PC-9 (cell line): ENCODE data around the gene TBC1D2. TPM values are rescaled to one million over a fixed set of nuclear protein-coding genes. Genes with fewer than 3 reads are reported as not detected.

ENCODE experiments used
- BruUV-seq: library from RNA; stranded (reverse); fragments of 400-500 nt; replicated peaks from 2 replicates; lab custom pipeline; 2021; lab: Mats Ljungman, UMichigan
- CTCF ChIA-PET: fragments of 300-600 bp; sonication (Branson Sonifier 250); formaldehyde crosslinking; loops from one replicate; lab custom pipeline; 2022; ENCODE audit warnings: antibody characterized with exemption; lab: Charles Lee
- POLR2A ChIA-PET: fragments of 300-600 bp; sonication (Branson Sonifier 250); formaldehyde crosslinking; loops from one replicate; lab custom pipeline; 2022; ENCODE audit warnings: antibody characterized with exemption; ENCODE audit not compliant: unreplicated experiment; lab: Charles Lee
- DNase-seq, 2 experiments: peaks; one replicate each; pipeline versions ENCODE4 v3.0.0 to v3.0.0-alpha.2; 2015 to 2022; ENCODE audit warnings: mixed read lengths in 1 of 2
- H2AFZ ChIP-seq: fragments of 200-600 bp; sonication (generic); 2 replicates; pipeline ENCODE4 v1.8.1; 2017; ENCODE audit warnings: antibody characterized with exemption
- H3F3A ChIP-seq: fragments of 200-600 bp; sonication (generic); 2 replicates; pipeline ENCODE4 v1.8.1; 2017; ENCODE audit warnings: antibody characterized with exemption, mild to moderate bottlenecking, low read depth; ENCODE audit not compliant: insufficient read depth
- H3K27ac ChIP-seq: fragments of 200-600 bp; sonication (generic); 2 replicates; pipeline ENCODE4 v1.6.1; 2016; ENCODE audit warnings: mixed run types
- H3K27me3 ChIP-seq: fragments of 200-600 bp; sonication (generic); 2 replicates; pipeline ENCODE4 v1.6.1; 2016; ENCODE audit warnings: low read depth, mixed run types; ENCODE audit not compliant: insufficient read depth
- H3K36me3 ChIP-seq: fragments of 200-600 bp; sonication (generic); 2 replicates; pipeline ENCODE4 v1.6.1; 2016; ENCODE audit warnings: low read depth, mixed run types
- H3K4me1 ChIP-seq: fragments of 200-600 bp; sonication (generic); replicated peaks from 2 replicates; pipeline ENCODE4 v1.6.1; 2016; ENCODE audit warnings: mixed run types; ENCODE audit not compliant: insufficient read depth
- H3K4me2 ChIP-seq: fragments of 200-600 bp; sonication (generic); 2 replicates; pipeline ENCODE4 v1.6.1; 2017; ENCODE audit warnings: mixed run types
- H3K4me3 ChIP-seq: fragments of 200-600 bp; sonication (generic); 2 replicates; pipeline ENCODE4 v1.6.1; 2016; ENCODE audit warnings: mixed run types
- H3K79me2 ChIP-seq: fragments of 200-600 bp; sonication (generic); 2 replicates; pipeline ENCODE4 v1.6.1; 2017; ENCODE audit warnings: low read depth, mixed run types
- H3K9me2 ChIP-seq: fragments of 200-600 bp; sonication (generic); 2 replicates; pipeline ENCODE4 v1.8.1; 2017; ENCODE audit warnings: mild to moderate bottlenecking; ENCODE audit not compliant: insufficient read depth
- H3K9me3 ChIP-seq: fragments of 200-600 bp; sonication (generic); 2 replicates; pipeline ENCODE4 v1.8.1; 2016; ENCODE audit warnings: low read depth; ENCODE audit not compliant: insufficient read depth
- H4K20me1 ChIP-seq: fragments of 200-600 bp; sonication (generic); 2 replicates; pipeline ENCODE4 v1.8.1; 2017; ENCODE audit not compliant: insufficient read depth
- CTCF ChIP-seq: fragments of 200-600 bp; sonication (generic); conservative IDR thresholded peaks from 2 replicates; pipeline ENCODE4 v1.6.1; 2017; ENCODE audit warnings: mixed run types, antibody characterized with exemption, mild to moderate bottlenecking, moderate library complexity
- EZH2 ChIP-seq: fragments of 200-600 bp; sonication (generic); IDR thresholded peaks from 2 replicates; pipeline ENCODE4 v1.8.0; 2017; ENCODE audit warnings: antibody characterized with exemption, low read depth
- intact Hi-C: fragments of 100-400 bp; cut with micrococcal nuclease; formaldehyde crosslinking; loops from one replicate; pipeline ENCODE4 v1.10.0; 2022; ENCODE audit not compliant: unreplicated experiment
- total RNA-seq: library from RNA; stranded (reverse); gene quantifications from 2 replicates; pipeline ENCODE4 v1.2.3, GENCODE V29; 2021

TBC1D2 gene
- total RNA-seq, 1 experiment from 2014 or later, result 44.7 TPM

GRCh38 chr9:98210435-98210834, 45.0 kb downstream of the TBC1D2 start:
- TF ChIP-seq EZH2 (no peak), CTCF (no peak)
- Histone ChIP-seq H3F3A (peaks cover 21% of the 10 kb centered on the region; the same call in 1 of the 2 replicates), H3K4me1 (no peaks in the 10 kb centered on the region; the same call in 1 of the 2 replicates), H3K27ac (no peak overlapping the region), H3K4me2 (no peak overlapping the region), H3K4me3 (no peak overlapping the region), H4K20me1 (no peaks in the 10 kb centered on the region), H3K9me2 (no peaks in the 10 kb centered on the region), H3K79me2 (no peaks in the 10 kb centered on the region), H3K9me3 (no peaks in the 10 kb centered on the region), H3K36me3 (peaks cover 10% of the 10 kb centered on the region; the same call in 1 of the 2 replicates), H2AFZ (no peak overlapping the region), H3K27me3 (no peaks in the 10 kb centered on the region)
- ChIA-PET POLR2A (interaction anchor here (0.6 to 0.8 kb wide), 2 partner anchors 72 to 154 kb away, joined by 3 to 21 read pairs; partner anchors contain the start of gene NANS), CTCF (no interaction called here)
- intact Hi-C loops, result no loop called here
- no peak for DNase-seq
- no TSS peak for BruUV-seq

- no peaks in the 10 kb centered on the region; the same call in 1 of the 2 replicates for H3K4me1 ChIP-seq
- no TSS peak for BruUV-seq
- H3K9me2 ChIP-seq, result no peaks in the 10 kb centered on the region
- H3K27ac ChIP-seq, result no peak overlapping the region
- no peaks in the 10 kb centered on the region for H3K27me3 ChIP-seq
- H3K9me3 ChIP-seq, result no peaks in the 10 kb centered on the region
- TF ChIP-seq CTCF, result no peak
- TF ChIP-seq EZH2, result no peak
- CTCF ChIA-PET, result interaction anchor here (0.7 kb wide), 1 partner anchor 19 kb away, joined by 6 read pairs; no protein-coding TSS in a partner anchor
- H4K20me1 ChIP-seq, result no peaks in the 10 kb centered on the region
- peaks cover 21% of the 10 kb centered on the region; the same call in 1 of the 2 replicates for H3F3A ChIP-seq
- no peak overlapping the region for H3K4me3 ChIP-seq
- intact Hi-C loops, result loop anchor here (10.0 kb wide), 1 partner anchor 585 kb away; the partner anchor contains the start of gene ANKS6
- H3K4me2 ChIP-seq, result no peak overlapping the region
- DNase-seq, result no peak
- peaks cover 14% of the 10 kb centered on the region; the same call in 1 of the 2 replicates for H3K36me3 ChIP-seq
- H2AFZ ChIP-seq, result no peak overlapping the region
- no peaks in the 10 kb centered on the region for H3K79me2 ChIP-seq
- POLR2A ChIA-PET, result interaction anchor here (0.8 kb wide), 1 partner anchor 73 kb away, joined by 21 read pairs; no protein-coding TSS in a partner anchor
Measured at GRCh38 chr9:98209530-98209929, 45.9 kb downstream of the TBC1D2 start.

GRCh38 chr9:98208635-98209034, 46.8 kb downstream of the TBC1D2 start:
- TF ChIP-seq CTCF, result no peak
- TF ChIP-seq EZH2, result no peak
- DNase-seq, result no peak
- H3K79me2 ChIP-seq, result no peaks in the 10 kb centered on the region
- H2AFZ ChIP-seq, result no peak overlapping the region
- H3K27me3 ChIP-seq, result no peaks in the 10 kb centered on the region
- H3F3A ChIP-seq, result peaks cover 21% of the 10 kb centered on the region; the same call in 1 of the 2 replicates
- H3K27ac ChIP-seq, result no peak overlapping the region
- intact Hi-C loops, result loop anchor here (10.0 kb wide), 1 partner anchor 586 kb away; the partner anchor contains the start of gene ANKS6
- no peaks in the 10 kb centered on the region for H4K20me1 ChIP-seq
- no peak overlapping the region for H3K4me3 ChIP-seq
- ChIA-PET CTCF (no interaction called here), POLR2A (no interaction called here)
- H3K4me1 ChIP-seq, result no peaks in the 10 kb centered on the region; the same call in 1 of the 2 replicates
- no TSS peak for BruUV-seq
- H3K4me2 ChIP-seq, result no peak overlapping the region
- no peaks in the 10 kb centered on the region for H3K9me3 ChIP-seq
- H3K9me2 ChIP-seq, result no peaks in the 10 kb centered on the region
- H3K36me3 ChIP-seq, result peaks cover 14% of the 10 kb centered on the region; the same call in 1 of the 2 replicates
